WI38 (cell line): Measurements from ENCODE around the gene RPS3A.

ENCODE experiments used
- H3K4me3 ChIP-seq: 2 replicates; pipeline ENCODE4 v1.5.1; 2011; ENCODE audit warnings: low read depth, mild to moderate bottlenecking, control low read depth, low read length
- CTCF ChIP-seq: IDR thresholded peaks from 2 replicates; pipeline ENCODE4 v1.5.1; 2012; ENCODE audit warnings: low read depth, mild to moderate bottlenecking, control low read depth, low read length

RPS3A gene

GRCh38 chr4:151099976-151100417 lies 569 bp downstream of the RPS3A start:
- TF ChIP-seq CTCF, result no peak
- H3K4me3 ChIP-seq, result peak overlapping the region; percentile 100

- H3K4me3 ChIP-seq, result peak overlapping the region; percentile 100
- no peak for TF ChIP-seq CTCF
These were observed 1.1 kb downstream of the RPS3A start for GRCh38 chr4:151100531-151100930.

- no peak overlapping the region for H3K4me3 ChIP-seq
- TF ChIP-seq CTCF, result no peak
These were observed 4.3 kb downstream of the RPS3A start for GRCh38 chr4:151103758-151104157.

- no peak overlapping the region for H3K4me3 ChIP-seq
- TF ChIP-seq CTCF, result no peak
These were observed 5.2 kb downstream of the RPS3A start for GRCh38 chr4:151104621-151105020.

GRCh38 chr4:151105454-151106032 lies 6.1 kb downstream of the RPS3A start:
- TF ChIP-seq CTCF, result no peak
- no peak overlapping the region for H3K4me3 ChIP-seq

GRCh38 chr4:151107063-151107462 lies 7.6 kb downstream of the RPS3A start:
- no peak overlapping the region for H3K4me3 ChIP-seq
- TF ChIP-seq CTCF, result no peak

GRCh38 chr4:151110236-151110635 lies 10.8 kb downstream of the RPS3A start:
- TF ChIP-seq CTCF, result no peak

More at GRCh38 chr4:151110236-151110635, 10.8 kb downstream of the RPS3A start:
- H3K4me3 ChIP-seq, result no peak overlapping the region
